ENCODE results near the gene TYK2. TPM values are rescaled to one million over a fixed set of nuclear protein-coding genes. Genes with fewer than 3 reads are reported as not detected.

The TYK2 gene
- total RNA-seq, 3 donors from 2014 or later: 104 to 142 (median 123) TPM

- TF ChIP-seq CTCF (IDR thresholded peaks at IDR 0.05): no peak
- Histone ChIP-seq H3K4me1 (ENCODE audit: low read depth) (peaks cover 30% of the 10 kb centered on the region), H3K4me3 (no peak overlapping the region), H3K9me3 (no peaks in the 10 kb centered on the region), H3K36me3 (ENCODE audit: low read depth) (peaks cover 13% of the 10 kb centered on the region)
- intact Hi-C loops (cut with DNase I, micrococcal nuclease): no loop called here
- peak in 1 of 3 donors; percentile 41 for DNase-seq
- ATAC-seq: no peak
Measured at GRCh38 chr19:10320602-10321416, 59.6 kb downstream of the TYK2 start.

GRCh38 chr19:10318807-10319682 lies 61.3 kb downstream of the TYK2 start:
- no peak for DNase-seq
- H3K9me3 ChIP-seq: no peaks in the 10 kb centered on the region
- no peak for ATAC-seq
- peaks cover 8% of the 10 kb centered on the region for H3K36me3 ChIP-seq (ENCODE audit: low read depth)
- H3K4me1 ChIP-seq (ENCODE audit: low read depth): peaks cover 34% of the 10 kb centered on the region
- intact Hi-C loops (cut with DNase I, micrococcal nuclease): no loop called here
- no peak for TF ChIP-seq CTCF (IDR thresholded peaks at IDR 0.05)
- no peak overlapping the region for H3K4me3 ChIP-seq

GRCh38 chr19:10317857-10318462 lies 62.4 kb downstream of the TYK2 start:
- H3K4me1 ChIP-seq (ENCODE audit: low read depth): peaks cover 31% of the 10 kb centered on the region
- no peak for ATAC-seq
- TF ChIP-seq CTCF (IDR thresholded peaks at IDR 0.05): no peak
- intact Hi-C loops (cut with DNase I, micrococcal nuclease): no loop called here
- H3K9me3 ChIP-seq: no peaks in the 10 kb centered on the region
- no peak for DNase-seq
- H3K4me3 ChIP-seq: no peak overlapping the region
- peaks cover 8% of the 10 kb centered on the region for H3K36me3 ChIP-seq (ENCODE audit: low read depth)

- no peak overlapping the region for H3K4me3 ChIP-seq
- H3K36me3 ChIP-seq (ENCODE audit: low read depth): peaks cover 8% of the 10 kb centered on the region
- no peak for ATAC-seq
- H3K9me3 ChIP-seq: no peaks in the 10 kb centered on the region
- intact Hi-C loops (cut with DNase I, micrococcal nuclease): no loop called here
- no peak for DNase-seq
- peaks cover 24% of the 10 kb centered on the region for H3K4me1 ChIP-seq (ENCODE audit: low read depth)
- no peak for TF ChIP-seq CTCF (IDR thresholded peaks at IDR 0.05)
Measured at GRCh38 chr19:10317045-10317856, 63.1 kb downstream of the TYK2 start.
